Measurements from ENCODE around the gene SPATA31C1. TPM values are rescaled to one million over a fixed set of nuclear protein-coding genes. Genes with fewer than 3 reads are reported as not detected.

SPATA31C1 gene
- total RNA-seq, 4 donors from 2014 or later = not detected

GRCh38 chr9:87973122-87973521 lies 55.4 kb downstream of the SPATA31C1 start:
- Histone ChIP-seq H3K27me3 (no peaks in the 10 kb centered on the region), H3K4me1 (peaks cover 0 to 14% (median 5%) of the 10 kb centered on the region in 3 donors), H3K4me3 (no peak overlapping the region), H3K9me3 (no peaks in the 10 kb centered on the region), H3K27ac (peak overlapping the region in 1 of 4 donors; percentile 83), H3K36me3 (peaks cover 0 to 32% of the 10 kb centered on the region in 2 donors)
- no peak for ATAC-seq
- 73 to 84% methylated on average over 2 to 4 of the region's 5 CpGs for WGBS, 2 donors (ENCODE audit: low coverage in 1 of 2)
- no peak for TF ChIP-seq EP300 (IDR thresholded peaks at IDR 0.05)
- TF ChIP-seq POLR2AphosphoS5 (IDR thresholded peaks at IDR 0.05) = no peak
- TF ChIP-seq POLR2A (IDR thresholded peaks at IDR 0.05) = no peak
- no peak for TF ChIP-seq CTCF (IDR thresholded peaks at IDR 0.05)

Other genes with a start within 250 kb of the SPATA31C1 start
- 100 to 1,000 TPM; 102 to 290 (median 137) TPM for gene CTSL, start 191.8 kb upstream of the SPATA31C1 start, total RNA-seq
- gene SPATA31E1, start 35.1 kb upstream of the SPATA31C1 start, total RNA-seq = not detected
- 10 to 100 TPM in 2 of 4 donors, 1 to 10 TPM in 2; 7.2 to 11.9 (median 10.6) TPM for gene CDK20, start 56.6 kb downstream of the SPATA31C1 start, total RNA-seq
- not detected for gene SPATA31C2, start 220.5 kb downstream of the SPATA31C1 start, total RNA-seq